Smooth muscle cell (in vitro differentiated cells): ENCODE data around the gene PDZD2. TPM values are rescaled to one million over a fixed set of nuclear protein-coding genes. Genes with fewer than 3 reads are reported as not detected.

Experiments used
- DNase-seq: peaks from one replicate; lab custom pipeline; 2025; ENCODE audit not compliant: unreplicated experiment; lab: John Stamatoyannopoulos, UW
- H2AFZ ChIP-seq: fragments of 200-600 bp; sonication (generic); 2 replicates; pipeline ENCODE4 v1.6.0; 2016; ENCODE audit warnings: antibody characterized with exemption, low read depth, mild to moderate bottlenecking
- H3F3A ChIP-seq: fragments of 200-600 bp; sonication (generic); 2 replicates; pipeline ENCODE4 v1.6.0; 2017; ENCODE audit warnings: antibody characterized with exemption, low read depth
- H3K27ac ChIP-seq: fragments of 200-600 bp; sonication (generic); 2 replicates; pipeline ENCODE4 v1.5.1; 2016; ENCODE audit warnings: low read depth, mild to moderate bottlenecking
- H3K27me3 ChIP-seq: fragments of 200-600 bp; sonication (generic); 2 replicates; pipeline ENCODE4 v1.6.1; 2016; ENCODE audit warnings: low read depth, mild to moderate bottlenecking
- H3K36me3 ChIP-seq: fragments of 200-600 bp; sonication (generic); 2 replicates; pipeline ENCODE4 v1.5.1; 2016; ENCODE audit warnings: low read depth
- H3K4me1 ChIP-seq: fragments of 200-600 bp; sonication (generic); 2 replicates; pipeline ENCODE4 v1.5.1; 2016; ENCODE audit warnings: low read depth
- H3K4me2 ChIP-seq: fragments of 200-600 bp; sonication (generic); 2 replicates; pipeline ENCODE4 v1.6.0; 2016; ENCODE audit warnings: mild to moderate bottlenecking
- H3K4me3 ChIP-seq: fragments of 200-600 bp; sonication (generic); 2 replicates; pipeline ENCODE4 v1.5.1; 2016; ENCODE audit warnings: mild to moderate bottlenecking
- H3K79me2 ChIP-seq: fragments of 200-600 bp; sonication (generic); 2 replicates; pipeline ENCODE4 v1.6.0; 2016; ENCODE audit warnings: low read depth, mild to moderate bottlenecking
- H3K9ac ChIP-seq: fragments of 200-600 bp; sonication (generic); 2 replicates; pipeline ENCODE4 v1.6.0; 2016; ENCODE audit warnings: low read depth
- H3K9me3 ChIP-seq: fragments of 200-600 bp; sonication (generic); replicated peaks from 2 replicates; pipeline ENCODE4 v1.5.1; 2016; ENCODE audit warnings: low read depth
- H4K20me1 ChIP-seq: fragments of 200-600 bp; sonication (generic); 2 replicates; pipeline ENCODE4 v1.6.0; 2016; ENCODE audit warnings: low read depth
- CTCF ChIP-seq: fragments of 200-600 bp; sonication (generic); IDR thresholded peaks from 2 replicates; pipeline ENCODE4 v1.5.1; 2017; ENCODE audit warnings: borderline replicate concordance, mild to moderate bottlenecking, antibody characterized with exemption; ENCODE audit not compliant: insufficient read depth, poor library complexity, severe bottlenecking
- WGBS: methylation state at CpG from one replicate; pipeline ENCODE4 v1.1.7; 2016; ENCODE audit warnings: low lambda C conversion rate; 5-methylcytosine and 5-hydroxymethylcytosine counted together
- polyA plus RNA-seq: library from polyadenylated mRNA; unstranded; fragments of >200 nt; fragmentation: Nextera tagmentation; extraction: Ambion mirVana; gene quantifications from 2 replicates; pipeline ENCODE4 v1.2.1, GENCODE V29; 2016
- total RNA-seq: library from RNA; depleted of rRNA; stranded (reverse); fragments of >200 nt; gene quantifications from 2 replicates; pipeline ENCODE4 v1.2.3, GENCODE V29; 2014

PDZD2 gene
- total and polyA plus RNA-seq, 2 experiments from 2014 or later = 3.2 to 4.1 TPM

GRCh38 chr5:31952067-31952466 is 313.1 kb downstream of the PDZD2 start:
- TF ChIP-seq CTCF = no peak
- Histone ChIP-seq H3K9ac (no peak overlapping the region), H3K79me2 (no peaks in the 10 kb centered on the region), H3K4me2 (no peak overlapping the region), H3K27ac (no peak overlapping the region), H2AFZ (no peak overlapping the region), H3K4me3 (no peak overlapping the region), H3K4me1 (no peaks in the 10 kb centered on the region), H3K36me3 (no peaks in the 10 kb centered on the region), H3K9me3 (no peaks in the 10 kb centered on the region), H3K27me3 (no peaks in the 10 kb centered on the region), H3F3A (no peaks in the 10 kb centered on the region), H4K20me1 (no peaks in the 10 kb centered on the region)
- no peak for DNase-seq

- Histone ChIP-seq H3K4me3 (no peak overlapping the region), H3K9ac (no peak overlapping the region), H2AFZ (no peak overlapping the region), H3K79me2 (no peaks in the 10 kb centered on the region), H3K4me2 (no peak overlapping the region), H3K27ac (no peak overlapping the region), H4K20me1 (no peaks in the 10 kb centered on the region), H3F3A (no peaks in the 10 kb centered on the region), H3K36me3 (no peaks in the 10 kb centered on the region), H3K27me3 (no peaks in the 10 kb centered on the region), H3K9me3 (no peaks in the 10 kb centered on the region), H3K4me1 (no peaks in the 10 kb centered on the region)
- 84% methylated on average over 3 of the region's 3 CpGs for WGBS
- no peak for TF ChIP-seq CTCF
- DNase-seq = no peak
These were observed 315.2 kb downstream of the PDZD2 start for GRCh38 chr5:31954091-31954490.

GRCh38 chr5:31957151-31957550 is 318.2 kb downstream of the PDZD2 start:
- H2AFZ ChIP-seq = no peak overlapping the region
- H4K20me1 ChIP-seq = no peaks in the 10 kb centered on the region
- no peak overlapping the region for H3K9ac ChIP-seq
- H3F3A ChIP-seq = no peaks in the 10 kb centered on the region
- no peak overlapping the region for H3K27ac ChIP-seq
- no peaks in the 10 kb centered on the region for H3K36me3 ChIP-seq
- TF ChIP-seq CTCF = no peak
- no peak overlapping the region for H3K4me3 ChIP-seq
- no peak overlapping the region for H3K4me2 ChIP-seq
- no peaks in the 10 kb centered on the region for H3K4me1 ChIP-seq
- no peak for DNase-seq
- H3K9me3 ChIP-seq = no peaks in the 10 kb centered on the region
- H3K27me3 ChIP-seq = no peaks in the 10 kb centered on the region
- WGBS = 90% methylated on average over 9 of the region's 9 CpGs
- H3K79me2 ChIP-seq = no peaks in the 10 kb centered on the region

- H3K79me2 ChIP-seq = no peaks in the 10 kb centered on the region
- peak overlapping the region; percentile 81 for H3K27ac ChIP-seq
- no peaks in the 10 kb centered on the region for H3K36me3 ChIP-seq
- no peak for DNase-seq
- H4K20me1 ChIP-seq = no peaks in the 10 kb centered on the region
- H3K4me3 ChIP-seq = no peak overlapping the region
- no peak overlapping the region for H3K9ac ChIP-seq
- no peak for TF ChIP-seq CTCF
- no peak overlapping the region for H2AFZ ChIP-seq
- no peaks in the 10 kb centered on the region for H3K27me3 ChIP-seq
- no peaks in the 10 kb centered on the region for H3K9me3 ChIP-seq
- no peaks in the 10 kb centered on the region for H3F3A ChIP-seq
- no peaks in the 10 kb centered on the region for H3K4me1 ChIP-seq
- H3K4me2 ChIP-seq = peak overlapping the region; percentile 68
- WGBS = 61% methylated on average over 6 of the region's 6 CpGs
These were observed 323.4 kb downstream of the PDZD2 start for GRCh38 chr5:31962351-31962751.
